DOHH2 (cell line): Measurements from ENCODE around the gene MRPL36.

Experiments
- H3F3A ChIP-seq: fragments of 200-600 bp; sonication (generic), shearing (Covaris generic); 2 replicates; pipeline ENCODE4 v1.6.0; 2016; ENCODE audit warnings: antibody characterized with exemption, mild to moderate bottlenecking; ENCODE audit not compliant: control insufficient read depth, insufficient read depth
- H3K27ac ChIP-seq: fragments of 200-600 bp; sonication (generic); 2 replicates; pipeline ENCODE4 v1.5.1; 2014; ENCODE audit warnings: low read depth, mild to moderate bottlenecking, low read length, moderate library complexity
- H3K27me3 ChIP-seq: fragments of 200-600 bp; sonication (generic); 2 replicates; pipeline ENCODE4 v1.6.1; 2014; ENCODE audit warnings: mild to moderate bottlenecking, low read length, mixed read lengths; ENCODE audit not compliant: control insufficient read depth
- H3K36me3 ChIP-seq: fragments of 200-600 bp; sonication (generic); 2 replicates; pipeline ENCODE4 v1.6.1; 2014; ENCODE audit warnings: mild to moderate bottlenecking, low read length, moderate library complexity, mixed read lengths; ENCODE audit not compliant: control insufficient read depth
- H3K4me1 ChIP-seq: fragments of 200-600 bp; sonication (generic); 2 replicates; pipeline ENCODE4 v1.6.1; 2014; ENCODE audit warnings: mild to moderate bottlenecking, low read length, mixed read lengths; ENCODE audit not compliant: control insufficient read depth
- H3K4me2 ChIP-seq: fragments of 200-600 bp; sonication (generic); 2 replicates; pipeline ENCODE4 v1.6.0; 2014; ENCODE audit warnings: mild to moderate bottlenecking, low read length, moderate library complexity
- H3K4me3 ChIP-seq: fragments of 200-600 bp; sonication (generic); 2 replicates; pipeline ENCODE4 v1.5.1; 2014; ENCODE audit warnings: mild to moderate bottlenecking, low read length, mixed read lengths
- H3K79me2 ChIP-seq: fragments of 200-600 bp; sonication (generic); 2 replicates; pipeline ENCODE4 v1.6.1; 2014; ENCODE audit warnings: mild to moderate bottlenecking, low read length, mixed read lengths; ENCODE audit not compliant: control insufficient read depth
- H3K9me2 ChIP-seq: fragments of 200-600 bp; sonication (generic); replicated peaks from 2 replicates; pipeline ENCODE4 v1.6.1; 2014; ENCODE audit warnings: mild to moderate bottlenecking, low read length, mixed read lengths; ENCODE audit not compliant: control insufficient read depth
- H3K9me3 ChIP-seq: fragments of 200-600 bp; sonication (generic); 2 replicates; pipeline ENCODE4 v1.6.1; 2014; ENCODE audit warnings: antibody characterized with exemption, low read length, mixed read lengths; ENCODE audit not compliant: control insufficient read depth, insufficient read depth
- H4K20me1 ChIP-seq: fragments of 200-600 bp; sonication (generic); 2 replicates; pipeline ENCODE4 v1.6.0; 2014; ENCODE audit warnings: low read depth, mild to moderate bottlenecking, antibody characterized with exemption, low read length, moderate library complexity; ENCODE audit not compliant: control insufficient read depth, insufficient read depth
- EZH2phosphoT487 ChIP-seq: fragments of 200-600 bp; sonication (generic); IDR thresholded peaks from 2 replicates; pipeline ENCODE4 v1.6.1; 2017; ENCODE audit warnings: borderline replicate concordance, mild to moderate bottlenecking, antibody characterized with exemption, low read length, moderate library complexity, mixed read lengths
- TF ChIP-seq, protein P1 (sequence below): fragments of 200-600 bp; sonication (generic); IDR thresholded peaks from one replicate; pipeline ENCODE4 v1.5.1; 2014; ENCODE audit warnings: antibody characterized with exemption, mild to moderate bottlenecking, low read depth, low read length; ENCODE audit not compliant: poor library complexity, severe bottlenecking

The MRPL36 gene

DNA sequence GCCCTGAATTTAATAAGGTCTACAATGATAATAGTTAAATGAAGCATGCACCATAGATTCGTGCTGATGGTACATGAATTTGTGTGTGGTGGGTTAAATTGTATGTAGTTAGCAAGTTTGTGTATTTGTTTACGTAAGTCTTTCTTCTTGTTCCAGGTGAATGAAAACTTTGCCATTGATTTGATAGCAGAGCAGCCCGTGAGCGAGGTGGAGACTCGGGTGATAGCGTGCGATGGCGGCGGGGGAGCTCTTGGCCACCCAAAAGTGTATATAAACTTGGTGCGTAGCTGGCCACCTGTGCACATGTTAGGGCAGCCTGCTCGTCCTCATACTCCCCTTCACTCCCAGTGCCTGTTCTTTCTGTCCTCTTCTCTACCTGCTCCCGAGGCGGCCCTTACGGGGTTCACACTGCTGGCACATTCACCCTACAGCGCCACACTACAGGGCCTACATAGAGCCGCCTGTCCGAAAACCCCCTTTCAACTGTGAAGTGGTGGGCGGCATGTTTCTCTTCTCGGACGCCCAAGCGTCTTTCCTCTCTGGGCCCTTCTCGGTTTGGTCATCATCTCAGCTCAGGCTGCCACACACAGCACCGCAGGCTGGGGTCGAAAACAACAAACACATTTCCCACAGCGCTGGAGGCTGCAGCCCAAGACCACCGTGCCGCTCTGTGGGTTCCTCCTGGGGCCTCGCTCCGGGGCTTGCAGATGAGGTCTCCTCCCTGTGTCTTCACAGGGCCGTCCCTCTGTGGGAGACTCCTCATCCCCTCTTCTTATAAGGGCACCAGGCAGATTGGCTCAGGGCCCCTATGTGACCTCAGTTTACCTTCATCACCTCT is 14.8 kb upstream of the MRPL36 start:
- H3K9me2 ChIP-seq: no peaks in the 10 kb centered on the region
- TF ChIP-seq, protein P1, sequence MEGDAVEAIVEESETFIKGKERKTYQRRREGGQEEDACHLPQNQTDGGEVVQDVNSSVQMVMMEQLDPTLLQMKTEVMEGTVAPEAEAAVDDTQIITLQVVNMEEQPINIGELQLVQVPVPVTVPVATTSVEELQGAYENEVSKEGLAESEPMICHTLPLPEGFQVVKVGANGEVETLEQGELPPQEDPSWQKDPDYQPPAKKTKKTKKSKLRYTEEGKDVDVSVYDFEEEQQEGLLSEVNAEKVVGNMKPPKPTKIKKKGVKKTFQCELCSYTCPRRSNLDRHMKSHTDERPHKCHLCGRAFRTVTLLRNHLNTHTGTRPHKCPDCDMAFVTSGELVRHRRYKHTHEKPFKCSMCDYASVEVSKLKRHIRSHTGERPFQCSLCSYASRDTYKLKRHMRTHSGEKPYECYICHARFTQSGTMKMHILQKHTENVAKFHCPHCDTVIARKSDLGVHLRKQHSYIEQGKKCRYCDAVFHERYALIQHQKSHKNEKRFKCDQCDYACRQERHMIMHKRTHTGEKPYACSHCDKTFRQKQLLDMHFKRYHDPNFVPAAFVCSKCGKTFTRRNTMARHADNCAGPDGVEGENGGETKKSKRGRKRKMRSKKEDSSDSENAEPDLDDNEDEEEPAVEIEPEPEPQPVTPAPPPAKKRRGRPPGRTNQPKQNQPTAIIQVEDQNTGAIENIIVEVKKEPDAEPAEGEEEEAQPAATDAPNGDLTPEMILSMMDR: no peak
- TF ChIP-seq EZH2phosphoT487: no peak
- H3K4me1 ChIP-seq: peaks cover 18% of the 10 kb centered on the region
- no peak overlapping the region for H3K4me3 ChIP-seq
- H3F3A ChIP-seq: no peaks in the 10 kb centered on the region
- H3K79me2 ChIP-seq: peaks cover 36% of the 10 kb centered on the region
- no peaks in the 10 kb centered on the region for H4K20me1 ChIP-seq
- H3K27me3 ChIP-seq: no peaks in the 10 kb centered on the region
- peaks cover 98% of the 10 kb centered on the region for H3K36me3 ChIP-seq
- H3K27ac ChIP-seq: no peak overlapping the region
- H3K4me2 ChIP-seq: no peak overlapping the region
- H3K9me3 ChIP-seq: no peaks in the 10 kb centered on the region

DNA sequence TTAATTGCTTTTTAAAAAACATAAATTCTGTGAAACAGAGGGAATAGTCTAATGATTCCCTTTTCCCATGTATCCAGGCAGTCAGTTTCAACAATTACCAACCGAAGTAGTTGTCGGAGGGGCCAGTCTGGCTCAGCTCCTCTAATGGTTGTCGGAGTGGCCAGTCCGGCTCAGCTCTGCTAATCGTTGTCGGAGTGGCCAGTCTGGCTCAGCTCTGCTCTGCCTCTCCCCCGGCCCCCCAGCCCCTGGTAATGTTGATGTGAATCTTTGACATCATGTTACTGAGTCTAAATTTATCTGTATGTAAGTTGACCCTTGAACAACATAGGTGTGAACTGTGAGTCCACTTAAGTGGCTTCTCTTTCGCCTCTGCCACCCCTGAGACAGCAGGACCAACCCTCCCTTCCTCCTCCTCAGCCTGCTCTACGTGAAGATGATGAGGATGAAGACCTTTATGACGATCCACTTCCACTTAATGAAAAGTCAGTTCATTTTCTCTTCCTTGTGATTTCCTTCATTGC is 11.0 kb upstream of the MRPL36 start:
- Histone ChIP-seq H3K27me3 (no peaks in the 10 kb centered on the region), H3K9me3 (no peaks in the 10 kb centered on the region), H4K20me1 (no peaks in the 10 kb centered on the region), H3K4me2 (no peak overlapping the region), H3K9me2 (no peaks in the 10 kb centered on the region), H3F3A (no peaks in the 10 kb centered on the region), H3K27ac (no peak overlapping the region), H3K36me3 (peaks cover 97% of the 10 kb centered on the region), H3K4me1 (no peaks in the 10 kb centered on the region), H3K79me2 (peaks cover 67% of the 10 kb centered on the region), H3K4me3 (no peak overlapping the region)
- TF ChIP-seq, protein P1: no peak
- TF ChIP-seq EZH2phosphoT487: no peak

DNA sequence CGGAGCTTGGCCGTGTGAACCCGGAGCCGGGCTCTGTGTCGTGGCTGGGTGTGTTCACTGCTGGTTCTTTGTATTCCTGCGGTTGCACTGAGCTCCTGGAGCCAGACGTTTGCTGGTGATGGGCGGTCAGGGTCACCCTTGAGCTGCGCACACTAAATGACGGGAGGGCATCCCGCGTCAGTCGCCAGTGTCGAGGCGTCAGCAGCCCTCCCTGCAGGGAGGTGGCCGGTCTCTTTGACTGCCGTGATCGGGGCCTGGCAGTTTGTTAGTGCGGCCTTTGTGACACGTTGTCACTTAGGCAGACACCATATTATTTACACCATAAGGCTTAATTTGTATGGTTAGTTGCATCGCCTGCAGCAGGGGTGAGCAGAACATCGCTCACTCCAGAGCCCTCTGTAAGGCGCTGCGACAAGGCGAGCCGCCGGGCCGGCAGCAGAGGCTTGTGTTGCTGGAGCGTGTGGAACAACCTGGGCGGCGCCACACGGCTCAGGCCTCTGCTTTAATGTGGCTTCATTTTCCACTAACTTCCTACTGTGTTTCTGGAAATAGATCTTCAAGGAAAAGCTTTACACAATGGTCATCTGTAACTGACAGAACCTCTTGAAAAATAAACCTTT is 9.9 kb upstream of the MRPL36 start:
- Histone ChIP-seq H3K4me2 (no peak overlapping the region), H3K4me1 (no peaks in the 10 kb centered on the region), H3K27me3 (no peaks in the 10 kb centered on the region), H3K9me2 (no peaks in the 10 kb centered on the region), H4K20me1 (no peaks in the 10 kb centered on the region), H3F3A (no peaks in the 10 kb centered on the region), H3K36me3 (peaks cover 97% of the 10 kb centered on the region), H3K4me3 (no peak overlapping the region), H3K9me3 (no peaks in the 10 kb centered on the region), H3K27ac (no peak overlapping the region), H3K79me2 (peaks cover 78% of the 10 kb centered on the region)
- TF ChIP-seq, protein P1: no peak
- TF ChIP-seq EZH2phosphoT487: no peak
